HepG2 (cell line): ENCODE results near the gene BAHCC1. TPM values are rescaled to one million over a fixed set of nuclear protein-coding genes. Genes with fewer than 3 reads are reported as not detected.

Experiments
- ATAC-seq: fragments of 200-7000 bp; cut with Tn5 transposase; 3 replicates; pipeline ENCODE4 v1.9.1; 2020; ENCODE audit warnings: mild to moderate bottlenecking, moderate library complexity
- BruUV-seq: library from RNA; stranded (reverse); fragments of 400-500 nt; replicated peaks from 2 replicates; lab custom pipeline; 2021; lab: Mats Ljungman, UMichigan
- CTCF ChIA-PET: fragments of 300-600 bp; formaldehyde crosslinking; extraction: SDS; loops from one replicate; lab custom pipeline; 2021; ENCODE audit warnings: low total read pairs, inconsistent platforms, low intra/inter-chr PET ratio; lab: Yijun Ruan, JAX
- POLR2A ChIA-PET: fragments of 350-600 bp; sonication (Branson Sonifier 250); formaldehyde crosslinking; loops from one replicate; lab custom pipeline; 2020; ENCODE audit warnings: antibody characterized with exemption, inconsistent platforms; lab: Yijun Ruan, JAX
- DNase-seq: peaks from one replicate; pipeline ENCODE4 v3.0.0-alpha.2; 2015; ENCODE audit warnings: low spot score
- FAIRE-seq: peaks from 3 replicates; lab custom pipeline; 2011; peaks lifted over from hg19 to GRCh38; lab: Jason Lieb, UNC
- H2AFZ ChIP-seq: one replicate; pipeline ENCODE4 v1.6.1; 2011; ENCODE audit warnings: low read length, inconsistent platforms
- H3K27ac ChIP-seq: fragments of 300-600 bp; 3 replicates; pipeline ENCODE4 v1.8.0; 2011; ENCODE audit warnings: mixed run types, mild to moderate bottlenecking, mixed read lengths, low read length, inconsistent platforms; ENCODE audit not compliant: insufficient read depth; ENCODE audit errors: extremely low read length
- H3K27me3 ChIP-seq, 2 experiments: fragments of 200-600 bp in 1 of 2; 2 replicates in 1 of 2; 3 replicates in 1 of 2; pipeline versions ENCODE4 v1.6.0 to v1.8.0; 2011; ENCODE audit warnings: low read length in 2 of 2, mild to moderate bottlenecking in 2 of 2, moderate library complexity in 2 of 2, inconsistent platforms in 1 of 2; ENCODE audit not compliant: insufficient read depth in 2 of 2, control insufficient read depth in 1 of 2
- H3K36me3 ChIP-seq, 2 experiments: fragments of 200-600 bp in 1 of 2; replicated peaks in 1 of 2; 2 replicates in 1 of 2; 3 replicates in 1 of 2; pipeline versions ENCODE4 v1.5.1 to v1.8.0; 2011; ENCODE audit warnings: low read length in 2 of 2, inconsistent platforms in 1 of 2; ENCODE audit not compliant: insufficient read depth in 2 of 2, control insufficient read depth in 1 of 2
- H3K4me1 ChIP-seq: 2 replicates; pipeline ENCODE4 v1.5.1; 2012; ENCODE audit warnings: low read length, inconsistent platforms; ENCODE audit not compliant: insufficient read depth
- H3K4me2 ChIP-seq: 2 replicates; pipeline ENCODE4 v1.6.0; 2011; ENCODE audit warnings: low read depth, low read length, inconsistent platforms
- H3K4me3 ChIP-seq, 3 experiments: fragments of 200-600 bp in 1 of 3; sonication (generic), shearing (Covaris generic) in 1 of 3; replicated peaks in 1 of 3; 2 replicates each; pipeline ENCODE4 v1.5.1; 2011 to 2016; ENCODE audit warnings: low read length in 3 of 3, inconsistent platforms in 2 of 3, low read depth in 2 of 3, mild to moderate bottlenecking in 2 of 3, control low read depth in 1 of 3, mixed read lengths in 1 of 3; ENCODE audit not compliant: insufficient read depth in 1 of 3
- H3K79me2 ChIP-seq: one replicate; pipeline ENCODE4 v1.6.1; 2011; ENCODE audit warnings: low read length, inconsistent platforms; ENCODE audit not compliant: insufficient read depth
- H3K9ac ChIP-seq: 2 replicates; pipeline ENCODE4 v1.6.0; 2011; ENCODE audit warnings: mild to moderate bottlenecking, low read depth, low read length, inconsistent platforms; ENCODE audit not compliant: insufficient read depth
- H3K9me3 ChIP-seq: 2 replicates; pipeline ENCODE4 v1.5.1; 2012; ENCODE audit warnings: mild to moderate bottlenecking, low read length
- H4K20me1 ChIP-seq: 2 replicates; pipeline ENCODE4 v1.6.0; 2011; ENCODE audit warnings: inconsistent platforms, mild to moderate bottlenecking, low read length, moderate library complexity; ENCODE audit not compliant: insufficient read depth
- JUN ChIP-seq: sonication (generic); formaldehyde crosslinking; IDR thresholded peaks from 2 replicates; pipeline ENCODE4 v1.4.0; 2020; ENCODE audit warnings: mild to moderate bottlenecking, missing genetic modification reagents
- KIAA2018 ChIP-seq: sonication (generic); formaldehyde crosslinking; IDR thresholded peaks from 2 replicates; pipeline ENCODE4 v1.5.0; 2020; ENCODE audit warnings: mild to moderate bottlenecking, missing genetic modification reagents, borderline replicate concordance
- NPAS2 ChIP-seq: sonication (generic); formaldehyde crosslinking; IDR thresholded peaks from 2 replicates; pipeline ENCODE4 v1.8.0; 2022; ENCODE audit warnings: mild to moderate bottlenecking, missing genetic modification reagents, borderline replicate concordance
- SUZ12 ChIP-seq: fragments of 150-350 bp; IDR thresholded peaks from 2 replicates; pipeline ENCODE4 v1.6.1; 2014; ENCODE audit warnings: low read depth, low read length
- YY1 ChIP-seq: IDR thresholded peaks from 2 replicates; pipeline ENCODE4 v1.6.1; 2011; ENCODE audit warnings: low read length, low read depth, moderate library complexity, mild to moderate bottlenecking; ENCODE audit not compliant: insufficient read depth, insufficient replicate concordance
- ZBTB7A ChIP-seq: sonication (generic); formaldehyde crosslinking; IDR thresholded peaks from 2 replicates; pipeline ENCODE4 v1.8.0; 2022; ENCODE audit warnings: mild to moderate bottlenecking, missing genetic modification reagents
- ZNF501 ChIP-seq: sonication (generic); formaldehyde crosslinking; IDR thresholded peaks from 2 replicates; pipeline ENCODE4 v1.5.1; 2020; ENCODE audit warnings: mild to moderate bottlenecking, moderate library complexity, missing genetic modification reagents
- ZNF607 ChIP-seq: sonication (generic); formaldehyde crosslinking; IDR thresholded peaks from 2 replicates; pipeline ENCODE4 v1.5.1; 2020; ENCODE audit warnings: missing genetic modification reagents, mild to moderate bottlenecking, borderline replicate concordance
- ZSCAN9 ChIP-seq: IDR thresholded peaks from 2 replicates; pipeline ENCODE4 v1.6.1; 2016; ENCODE audit warnings: borderline replicate concordance
- WGBS: methylation state at CpG from one replicate; pipeline ENCODE4 v1.1.6; 2017; ENCODE audit warnings: low lambda C conversion rate; 5-methylcytosine and 5-hydroxymethylcytosine counted together
- in situ Hi-C: cut with HindIII; loops from 2 replicates; pipeline ENCODE4 v1.10.0; 2017; ENCODE audit warnings: low pct_unique_long_range_greater_than_20kb; ENCODE audit not compliant: extremely low pct_ligation_motif_present
- intact Hi-C: fragments of 100-400 bp; cut with micrococcal nuclease; formaldehyde crosslinking; loops from one replicate; pipeline ENCODE4 v1.10.0; 2022; ENCODE audit not compliant: unreplicated experiment
- polyA plus RNA-seq, 8 experiments: library from polyadenylated mRNA; depleted of rRNA in 3 of 8; stranded (reverse) in 7 of 8; unstranded in 1 of 8; fragments of >200 nt; fragmentation: Illumina TruSeq in 4 of 8; extraction: Trizol in 4 of 8; gene quantifications; 2 replicates each; pipeline versions ENCODE4 v1.2.1 to v1.2.3, GENCODE V29; 2011 to 2016; ENCODE audit warnings: low read depth in 4 of 8, missing spikeins in 1 of 8, mixed read lengths in 1 of 8; ENCODE audit not compliant: insufficient read depth in 1 of 8
- total RNA-seq, 5 experiments: library from RNA; depleted of rRNA; stranded (reverse); fragments of >200 nt; fragmentation: Illumina TruSeq; extraction: Trizol; gene quantifications; 2 replicates each; pipeline ENCODE4 v1.2.3, GENCODE V29; 2016; ENCODE audit warnings: low read depth in 1 of 5
- TF ChIP-seq, protein P1 (sequence below): sonication (generic); formaldehyde crosslinking; IDR thresholded peaks from 2 replicates; pipeline ENCODE4 v1.9.0; 2022; ENCODE audit warnings: low read depth, missing genetic modification reagents
- TF ChIP-seq, protein P2 (sequence below): sonication (generic); formaldehyde crosslinking; IDR thresholded peaks from 2 replicates; pipeline ENCODE4 v1.4.0; 2020; ENCODE audit warnings: mild to moderate bottlenecking, missing genetic modification reagents

The BAHCC1 gene
- total and polyA plus RNA-seq, 2 of the 13 experiments (the other 11 are each of a cell fraction or from before 2014, with no cell fraction given) = 1.4 to 1.7 TPM

GRCh38 chr17:81354252-81354953 lies 40.9 kb upstream of the BAHCC1 start:
- no peaks in the 10 kb centered on the region for H3K79me2 ChIP-seq
- BruUV-seq = no TSS peak
- H2AFZ ChIP-seq = no peak overlapping the region
- 0 out of 2 replicates have a peak overlapping the region, but pooled peaks have one; percentile 16 for H3K4me2 ChIP-seq
- CTCF ChIA-PET = no interaction called here
- no peaks in the 10 kb centered on the region for H3K9me3 ChIP-seq
- no peak overlapping the region for H3K4me3 ChIP-seq
- H3K27me3 ChIP-seq = peaks cover 0 to 34% of the 10 kb centered on the region in 2 experiments; a peak in 2 of 5 replicates
- no peak overlapping the region for H3K9ac ChIP-seq
- FAIRE-seq (no peak), ATAC-seq (no peak), DNase-seq (no peak)
- in situ Hi-C loops (no loop called here), intact Hi-C loops (no loop called here)
- no peak overlapping the region for H3K27ac ChIP-seq
- H3K36me3 ChIP-seq = no peaks in the 10 kb centered on the region
- POLR2A ChIA-PET = no interaction called here
- H4K20me1 ChIP-seq = no peaks in the 10 kb centered on the region
- H3K4me1 ChIP-seq = peaks cover 53% of the 10 kb centered on the region
- 13% methylated on average over 13 of the region's 14 CpGs for WGBS
- TF ChIP-seq, protein P1, sequence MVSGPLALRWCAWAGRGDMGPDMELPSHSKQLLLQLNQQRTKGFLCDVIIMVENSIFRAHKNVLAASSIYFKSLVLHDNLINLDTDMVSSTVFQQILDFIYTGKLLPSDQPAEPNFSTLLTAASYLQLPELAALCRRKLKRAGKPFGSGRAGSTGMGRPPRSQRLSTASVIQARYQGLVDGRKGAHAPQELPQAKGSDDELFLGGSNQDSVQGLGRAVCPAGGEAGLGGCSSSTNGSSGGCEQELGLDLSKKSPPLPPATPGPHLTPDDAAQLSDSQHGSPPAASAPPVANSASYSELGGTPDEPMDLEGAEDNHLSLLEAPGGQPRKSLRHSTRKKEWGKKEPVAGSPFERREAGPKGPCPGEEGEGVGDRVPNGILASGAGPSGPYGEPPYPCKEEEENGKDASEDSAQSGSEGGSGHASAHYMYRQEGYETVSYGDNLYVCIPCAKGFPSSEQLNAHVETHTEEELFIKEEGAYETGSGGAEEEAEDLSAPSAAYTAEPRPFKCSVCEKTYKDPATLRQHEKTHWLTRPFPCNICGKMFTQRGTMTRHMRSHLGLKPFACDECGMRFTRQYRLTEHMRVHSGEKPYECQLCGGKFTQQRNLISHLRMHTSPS = no peak
- TF ChIP-seq ZSCAN9 (CRISPR knock-in tag) (no peak), SUZ12 (no peak), ZBTB7A (CRISPR knock-in tag) (no peak), YY1 (no peak), KIAA2018 (CRISPR knock-in tag) (no peak), ZNF501 (0 out of 2 replicates have a peak, but pooled peaks have one; percentile 4), JUN (no peak), NPAS2 (CRISPR knock-in tag) (no peak), ZNF607 (CRISPR knock-in tag) (0 out of 2 replicates have a peak, but pooled peaks have one; percentile 14)
- TF ChIP-seq, protein P2, sequence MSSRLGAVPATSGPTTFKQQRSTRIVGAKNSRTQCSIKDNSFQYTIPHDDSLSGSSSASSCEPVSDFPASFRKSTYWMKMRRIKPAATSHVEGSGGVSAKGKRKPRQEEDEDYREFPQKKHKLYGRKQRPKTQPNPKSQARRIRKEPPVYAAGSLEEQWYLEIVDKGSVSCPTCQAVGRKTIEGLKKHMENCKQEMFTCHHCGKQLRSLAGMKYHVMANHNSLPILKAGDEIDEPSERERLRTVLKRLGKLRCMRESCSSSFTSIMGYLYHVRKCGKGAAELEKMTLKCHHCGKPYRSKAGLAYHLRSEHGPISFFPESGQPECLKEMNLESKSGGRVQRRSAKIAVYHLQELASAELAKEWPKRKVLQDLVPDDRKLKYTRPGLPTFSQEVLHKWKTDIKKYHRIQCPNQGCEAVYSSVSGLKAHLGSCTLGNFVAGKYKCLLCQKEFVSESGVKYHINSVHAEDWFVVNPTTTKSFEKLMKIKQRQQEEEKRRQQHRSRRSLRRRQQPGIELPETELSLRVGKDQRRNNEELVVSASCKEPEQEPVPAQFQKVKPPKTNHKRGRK (CRISPR knock-in tag) = no peak
